SJCRH30 (cell line): ENCODE measurements around the gene ZFP90. TPM values are rescaled to one million over a fixed set of nuclear protein-coding genes. Genes with fewer than 3 reads are reported as not detected.
A peak's percentile ranks its signal among the peaks of the same experiment; 100 is the strongest.

Source experiments
- DNase-seq, 2 experiments: peaks; one replicate each; pipeline ENCODE4 v3.0.0-alpha.2; 2015 to 2020
- H3K27ac ChIP-seq: fragments of 250-450 bp; sonication (Bioruptor Pico); 2 replicates; pipeline ENCODE4 v1.5.1; 2020; ENCODE audit warnings: mild to moderate bottlenecking, moderate library complexity
- H3K27me3 ChIP-seq: fragments of 250-450 bp; sonication (Bioruptor Pico); 2 replicates; pipeline ENCODE4 v1.5.1; 2020; ENCODE audit warnings: mild to moderate bottlenecking, moderate library complexity
- H3K36me3 ChIP-seq: fragments of 250-450 bp; sonication (Bioruptor Pico); 2 replicates; pipeline ENCODE4 v1.5.1; 2020; ENCODE audit warnings: mild to moderate bottlenecking, moderate library complexity
- H3K4me1 ChIP-seq: fragments of 250-450 bp; sonication (Bioruptor Pico); 2 replicates; pipeline ENCODE4 v1.5.1; 2020; ENCODE audit warnings: mild to moderate bottlenecking, moderate library complexity
- H3K4me3 ChIP-seq: fragments of 250-450 bp; sonication (Bioruptor Pico); 2 replicates; pipeline ENCODE4 v1.5.1; 2020; ENCODE audit warnings: mild to moderate bottlenecking, moderate library complexity
- H3K9me3 ChIP-seq: fragments of 250-450 bp; sonication (Bioruptor Pico); replicated peaks from 2 replicates; pipeline ENCODE4 v1.5.1; 2020; ENCODE audit warnings: mild to moderate bottlenecking, moderate library complexity
- total RNA-seq: library from RNA; depleted of rRNA; stranded (reverse); fragments of >200 nt; shearing (Covaris generic); gene quantifications from 2 replicates; pipeline ENCODE4 v1.2.3, GENCODE V29; 2014

The ZFP90 gene
- total RNA-seq, 1 experiment from 2014 or later = 11.6 TPM

- Histone ChIP-seq H3K27ac (no peak overlapping the region), H3K9me3 (no peaks in the 10 kb centered on the region), H3K36me3 (no peaks in the 10 kb centered on the region), H3K27me3 (no peaks in the 10 kb centered on the region), H3K4me1 (no peaks in the 10 kb centered on the region), H3K4me3 (no peak overlapping the region)
- DNase-seq = no peak
These were observed 30.4 kb upstream of the ZFP90 start for GRCh38 chr16:68508641-68509240.

- no peak for DNase-seq
- Histone ChIP-seq H3K4me3 (no peak overlapping the region), H3K36me3 (no peaks in the 10 kb centered on the region), H3K4me1 (no peaks in the 10 kb centered on the region), H3K27me3 (no peaks in the 10 kb centered on the region), H3K27ac (no peak overlapping the region), H3K9me3 (no peaks in the 10 kb centered on the region)
These were observed 29.7 kb upstream of the ZFP90 start for GRCh38 chr16:68509381-68509780.

DNA sequence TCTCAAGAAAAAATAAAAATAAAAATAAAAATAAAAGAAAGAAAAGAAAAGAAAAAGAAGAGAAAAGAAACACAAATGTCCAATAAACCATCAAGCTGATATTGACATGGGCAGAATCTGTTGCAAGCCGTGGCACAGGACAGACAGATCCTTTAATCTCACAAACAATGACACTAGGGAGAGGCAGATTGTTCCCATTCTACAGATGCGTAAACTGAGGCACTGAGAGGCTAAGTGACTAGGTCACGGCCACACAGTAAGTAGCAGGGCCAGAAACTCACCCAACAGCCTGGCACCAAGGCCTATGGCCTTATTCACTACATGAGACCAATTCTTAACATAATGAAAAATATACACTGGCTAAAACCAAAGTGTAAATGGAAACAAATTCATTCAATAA is 28.3 kb upstream of the ZFP90 start:
- no peak for DNase-seq
- no peak overlapping the region for H3K27ac ChIP-seq
- no peaks in the 10 kb centered on the region for H3K9me3 ChIP-seq
- no peaks in the 10 kb centered on the region for H3K27me3 ChIP-seq
- H3K4me1 ChIP-seq = no peaks in the 10 kb centered on the region
- H3K36me3 ChIP-seq = no peaks in the 10 kb centered on the region
- H3K4me3 ChIP-seq = no peak overlapping the region

- H3K9me3 ChIP-seq = no peaks in the 10 kb centered on the region
- no peaks in the 10 kb centered on the region for H3K4me1 ChIP-seq
- H3K4me3 ChIP-seq = no peak overlapping the region
- H3K36me3 ChIP-seq = no peaks in the 10 kb centered on the region
- H3K27ac ChIP-seq = no peak overlapping the region
- DNase-seq = no peak
- no peaks in the 10 kb centered on the region for H3K27me3 ChIP-seq
These were observed 26.9 kb upstream of the ZFP90 start for GRCh38 chr16:68512183-68512582.

DNA sequence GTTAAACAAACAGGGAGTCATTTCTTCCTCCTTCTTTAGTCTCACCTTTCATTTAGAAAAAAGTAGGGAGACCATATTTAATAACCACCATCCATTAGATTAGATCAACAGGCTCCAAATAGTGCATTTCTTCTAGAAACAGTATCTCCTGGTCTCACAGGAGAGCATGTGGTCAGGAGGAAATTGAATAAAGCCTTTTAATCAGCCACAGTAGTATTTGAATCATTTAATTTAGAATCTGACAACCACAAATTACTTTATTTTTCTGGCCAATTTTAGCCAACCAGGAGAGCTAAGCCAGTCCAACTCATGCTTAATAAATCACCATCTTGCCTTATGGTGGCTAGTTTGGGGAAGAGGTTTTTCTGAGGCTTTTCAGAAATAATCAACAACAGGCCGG is 26.3 kb upstream of the ZFP90 start:
- H3K36me3 ChIP-seq = no peaks in the 10 kb centered on the region
- no peaks in the 10 kb centered on the region for H3K27me3 ChIP-seq
- no peaks in the 10 kb centered on the region for H3K4me1 ChIP-seq
- DNase-seq = no peak
- H3K4me3 ChIP-seq = no peak overlapping the region
- H3K9me3 ChIP-seq = no peaks in the 10 kb centered on the region
- no peak overlapping the region for H3K27ac ChIP-seq

DNA sequence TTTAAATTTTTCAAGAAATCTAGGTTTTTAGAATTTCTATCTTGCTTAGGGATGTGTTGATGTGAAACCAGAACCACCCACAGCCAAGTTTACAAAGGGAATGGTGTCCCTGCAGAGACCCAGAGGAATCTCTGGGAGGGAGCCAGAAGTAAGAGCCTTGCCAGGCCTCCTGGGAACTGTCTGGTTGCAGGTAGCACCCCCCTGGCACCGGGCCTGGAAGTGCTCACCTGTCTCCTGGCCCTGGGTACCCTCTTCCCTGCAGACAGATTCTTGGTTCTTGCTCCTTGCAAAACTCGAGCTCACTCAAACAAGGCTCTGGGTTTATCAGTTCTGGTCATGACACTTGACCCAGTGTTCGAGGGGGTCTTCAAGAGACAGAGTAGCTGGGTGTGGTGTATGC is 24.6 kb upstream of the ZFP90 start:
- H3K4me1 ChIP-seq = no peaks in the 10 kb centered on the region
- H3K27me3 ChIP-seq = no peaks in the 10 kb centered on the region
- no peak for DNase-seq
- no peak overlapping the region for H3K4me3 ChIP-seq
- H3K9me3 ChIP-seq = no peaks in the 10 kb centered on the region
- H3K27ac ChIP-seq = no peak overlapping the region
- no peaks in the 10 kb centered on the region for H3K36me3 ChIP-seq

DNA sequence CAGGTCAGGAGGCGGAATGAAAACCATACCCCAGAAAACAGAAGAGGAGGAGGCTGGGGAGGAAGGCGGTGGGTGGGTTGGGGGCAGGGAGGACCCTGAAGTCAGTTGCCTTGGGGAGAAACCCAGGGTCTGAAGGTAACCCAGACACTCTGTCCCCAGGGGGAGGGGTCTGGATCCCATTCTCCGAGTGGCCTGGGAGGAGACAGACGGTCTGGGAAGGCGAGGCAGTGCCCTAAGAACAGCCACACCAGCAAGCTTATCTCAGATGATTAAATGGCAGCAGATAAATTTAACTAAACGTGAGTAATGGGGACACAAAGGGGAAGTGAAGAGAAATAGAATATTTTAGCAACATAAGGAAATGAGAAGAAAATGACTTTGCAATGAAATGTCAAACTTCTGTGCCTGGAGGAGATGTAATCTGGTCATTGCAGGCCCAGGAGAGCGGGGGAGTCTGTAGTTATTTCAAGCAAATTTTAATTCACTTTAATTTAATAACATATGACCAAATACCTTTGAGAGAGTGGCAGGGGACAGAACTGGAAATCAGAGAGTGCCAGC is 21.4 kb upstream of the ZFP90 start:
- Histone ChIP-seq H3K27me3 (no peaks in the 10 kb centered on the region), H3K27ac (no peak overlapping the region), H3K36me3 (no peaks in the 10 kb centered on the region), H3K9me3 (no peaks in the 10 kb centered on the region), H3K4me1 (no peaks in the 10 kb centered on the region), H3K4me3 (no peak overlapping the region)
- DNase-seq = no peak

DNA sequence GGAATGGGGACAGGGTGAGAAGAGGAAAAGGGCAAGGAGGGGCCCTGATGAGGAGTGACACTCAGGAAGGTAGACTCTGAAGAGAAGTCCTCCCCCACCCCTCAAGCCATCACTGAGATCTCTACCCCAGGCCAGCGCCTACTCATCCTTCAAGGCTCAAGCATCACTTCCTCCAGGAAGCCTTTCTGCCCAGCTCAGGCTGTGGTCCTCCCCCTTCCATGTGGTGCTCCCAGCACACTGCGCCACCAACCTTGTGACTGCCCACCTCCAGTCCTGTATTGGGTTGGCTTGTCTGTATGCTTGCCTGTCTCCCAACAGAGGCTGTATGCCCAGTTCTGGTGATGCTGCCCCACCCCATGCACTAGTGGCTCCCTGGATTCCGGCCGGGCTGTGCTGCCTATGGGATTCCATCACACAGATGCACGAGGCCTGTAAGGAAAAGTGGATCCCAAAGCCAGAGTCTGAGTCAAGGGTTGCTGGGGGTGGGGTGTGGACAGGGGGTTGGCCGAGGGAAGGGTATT is 19.8 kb upstream of the ZFP90 start:
- no peaks in the 10 kb centered on the region for H3K36me3 ChIP-seq
- H3K27me3 ChIP-seq = no peaks in the 10 kb centered on the region

DNA sequence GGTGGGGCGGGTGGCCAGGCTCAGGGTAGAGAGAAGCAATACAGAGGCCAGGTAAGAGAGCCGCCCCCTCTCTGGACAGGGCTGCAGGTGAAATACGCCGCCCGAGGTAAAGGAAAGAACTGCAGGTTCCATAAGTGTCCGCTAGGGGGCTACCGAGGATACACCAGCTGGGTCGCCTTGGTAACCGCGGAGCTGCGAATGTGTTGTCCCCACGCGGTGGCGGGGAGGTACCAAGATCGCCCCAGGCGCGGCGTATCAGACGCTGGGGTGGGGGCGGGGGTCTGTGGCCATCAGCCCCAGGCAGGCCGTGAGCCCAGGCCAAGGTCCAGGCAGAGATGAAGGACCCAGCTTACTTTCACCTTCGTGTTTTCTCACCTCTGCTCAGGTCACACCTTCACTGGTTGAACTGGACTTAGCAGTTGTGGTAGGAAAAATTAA is 18.4 kb upstream of the ZFP90 start:
- no peak overlapping the region for H3K27ac ChIP-seq
- H3K9me3 ChIP-seq = no peaks in the 10 kb centered on the region
- no peaks in the 10 kb centered on the region for H3K4me1 ChIP-seq
- peak; percentile 73 to 81 for DNase-seq
- H3K27me3 ChIP-seq = no peaks in the 10 kb centered on the region
- H3K36me3 ChIP-seq = no peaks in the 10 kb centered on the region
- H3K4me3 ChIP-seq = no peak overlapping the region

More for the DNA sequence above, 19.8 kb upstream of the ZFP90 start:
- Histone ChIP-seq H3K4me3 (no peak overlapping the region), H3K9me3 (no peaks in the 10 kb centered on the region), H3K27ac (no peak overlapping the region), H3K4me1 (no peaks in the 10 kb centered on the region)
- DNase-seq = no peak

- Histone ChIP-seq H3K4me1 (no peaks in the 10 kb centered on the region), H3K4me3 (no peak overlapping the region), H3K27me3 (no peaks in the 10 kb centered on the region), H3K27ac (no peak overlapping the region), H3K36me3 (no peaks in the 10 kb centered on the region), H3K9me3 (no peaks in the 10 kb centered on the region)
- DNase-seq = peak; percentile 9 to 43
These were observed 14.8 kb upstream of the ZFP90 start for GRCh38 chr16:68524069-68524820.

DNA sequence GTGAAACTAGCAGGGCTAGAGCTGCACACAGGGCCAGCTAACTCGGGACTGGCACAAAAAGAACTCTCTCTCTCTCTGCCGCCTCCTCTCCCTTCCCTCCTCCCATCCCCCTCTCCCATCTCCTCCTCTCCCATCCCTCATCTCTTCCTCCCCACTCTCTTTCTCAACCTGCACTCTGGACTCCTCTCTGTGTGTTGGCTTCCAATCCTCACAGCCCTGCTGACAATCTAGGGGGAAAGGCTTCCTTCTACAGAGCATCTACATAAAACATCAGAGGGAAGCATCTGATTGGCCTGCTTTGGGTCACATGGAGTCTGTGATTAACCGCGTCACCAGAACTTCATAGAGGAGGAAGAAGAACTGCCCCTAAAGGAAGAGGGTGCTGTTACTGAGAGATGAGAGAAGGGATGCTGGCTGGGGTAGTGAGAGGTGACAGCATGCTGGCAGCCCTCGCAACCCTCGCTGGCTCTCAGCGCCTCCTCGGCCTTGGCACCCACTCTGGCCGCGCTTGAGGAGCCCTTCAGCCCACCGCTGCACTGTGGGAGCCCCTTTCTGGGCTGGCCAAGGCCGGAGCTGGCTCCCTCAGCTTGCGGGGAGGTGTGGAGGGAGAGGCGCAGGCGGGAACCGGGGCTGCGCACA is 12.8 kb upstream of the ZFP90 start:
- no peak for DNase-seq
- H3K27ac ChIP-seq = no peak overlapping the region
- no peaks in the 10 kb centered on the region for H3K36me3 ChIP-seq
- H3K27me3 ChIP-seq = no peaks in the 10 kb centered on the region
- H3K4me3 ChIP-seq = no peak overlapping the region
- H3K9me3 ChIP-seq = no peaks in the 10 kb centered on the region
- H3K4me1 ChIP-seq = no peaks in the 10 kb centered on the region

- no peak for DNase-seq
- H3K36me3 ChIP-seq = no peaks in the 10 kb centered on the region
- no peaks in the 10 kb centered on the region for H3K4me1 ChIP-seq
- H3K27me3 ChIP-seq = no peaks in the 10 kb centered on the region
- H3K27ac ChIP-seq = no peak overlapping the region
- H3K9me3 ChIP-seq = no peaks in the 10 kb centered on the region
- no peak overlapping the region for H3K4me3 ChIP-seq
These were observed 12.3 kb upstream of the ZFP90 start for GRCh38 chr16:68526782-68527145.

- no peak for DNase-seq
- H3K4me3 ChIP-seq = no peak overlapping the region
- H3K27ac ChIP-seq = no peak overlapping the region
- H3K27me3 ChIP-seq = no peaks in the 10 kb centered on the region
- H3K36me3 ChIP-seq = no peaks in the 10 kb centered on the region
- H3K4me1 ChIP-seq = no peaks in the 10 kb centered on the region
- H3K9me3 ChIP-seq = no peaks in the 10 kb centered on the region
These were observed 10.9 kb upstream of the ZFP90 start for GRCh38 chr16:68528233-68528632.

DNA sequence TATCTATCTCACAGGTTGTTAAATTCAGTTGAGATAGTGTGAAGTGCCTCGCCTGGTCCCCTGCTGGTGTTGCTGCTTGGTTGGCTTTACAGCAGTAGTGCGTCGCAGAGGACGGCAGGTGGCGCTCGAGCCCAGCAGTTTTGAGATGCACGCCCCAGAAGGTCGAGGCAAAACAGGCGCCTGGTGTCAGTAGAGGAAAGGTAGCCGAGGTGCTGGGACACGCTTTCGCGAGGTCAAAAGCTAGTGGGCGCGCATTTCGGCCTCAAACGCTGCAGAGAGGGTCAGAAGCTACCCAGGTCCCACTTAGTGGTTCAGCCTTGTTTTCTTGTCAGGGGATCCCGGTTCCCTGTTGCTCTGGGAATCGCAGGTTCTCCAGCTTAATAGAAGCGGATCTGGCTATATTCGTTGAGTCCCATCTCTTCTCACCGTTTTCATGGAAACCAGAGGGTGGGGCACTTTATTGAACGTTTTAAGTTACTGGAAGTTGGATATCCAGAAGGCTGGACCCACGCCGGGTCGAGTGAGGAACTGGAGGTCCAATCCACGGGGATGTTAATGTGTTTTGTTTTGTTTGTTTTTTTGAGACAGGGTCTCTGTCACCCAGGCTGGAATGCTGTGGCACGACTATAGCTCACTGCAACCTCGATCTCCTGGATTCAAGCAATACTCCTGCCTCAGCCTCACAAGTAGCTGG is 10.3 kb upstream of the ZFP90 start:
- Histone ChIP-seq H3K27me3 (no peaks in the 10 kb centered on the region), H3K4me1 (no peaks in the 10 kb centered on the region), H3K36me3 (no peaks in the 10 kb centered on the region), H3K27ac (no peak overlapping the region), H3K4me3 (peak overlapping the region; percentile 31), H3K9me3 (no peaks in the 10 kb centered on the region)
- peak; percentile 68 to 84 for DNase-seq

DNA sequence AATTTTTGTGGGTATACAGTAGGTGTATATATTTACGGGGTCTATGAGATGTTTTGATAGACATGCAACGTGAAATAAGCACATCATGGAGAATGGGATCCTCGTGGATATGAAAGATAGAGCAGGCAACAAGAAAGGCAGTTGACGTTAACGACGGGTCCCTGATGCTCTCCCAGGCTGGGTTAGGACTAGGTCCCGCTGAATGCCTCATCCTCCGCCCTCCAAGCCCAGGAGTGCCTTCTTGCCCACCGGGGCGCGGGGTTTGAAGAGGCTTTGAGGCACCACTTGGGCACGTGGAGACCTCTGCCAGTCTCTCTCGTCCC is 9.5 kb upstream of the ZFP90 start:
- H3K27ac ChIP-seq = no peak overlapping the region; the same call in 1 of the 2 replicates
- no peaks in the 10 kb centered on the region for H3K4me1 ChIP-seq
- no peaks in the 10 kb centered on the region for H3K9me3 ChIP-seq
- no peaks in the 10 kb centered on the region for H3K27me3 ChIP-seq
- peak overlapping the region; percentile 86 for H3K4me3 ChIP-seq
- DNase-seq = no peak
- H3K36me3 ChIP-seq = no peaks in the 10 kb centered on the region
